GM19455 (cell line): ENCODE data around the gene OSBPL9.
"Not testable (repeated sequence)": the region's sequence is repeated elsewhere in the genome, so short reads cannot be mapped to it uniquely, and the experiment has no call there.

ENCODE experiments used
- ATAC-seq: cut with Tn5 transposase; IDR thresholded peaks from one replicate; pipeline ENCODE4 v1.9.1; 2021; ENCODE audit not compliant: unreplicated experiment

OSBPL9 gene

GRCh38 chr1:51705035-51705434 lies 88.1 kb downstream of the OSBPL9 start:
- ATAC-seq, result no peak

GRCh38 chr1:51708911-51709760 lies 92.2 kb downstream of the OSBPL9 start:
- no peak for ATAC-seq

- ATAC-seq, result no peak
Observed at GRCh38 chr1:51709951-51710350, 93.1 kb downstream of the OSBPL9 start.

- ATAC-seq, result no peak
Observed at GRCh38 chr1:51712590-51712989, 95.7 kb downstream of the OSBPL9 start.

- no peak for ATAC-seq
Observed at GRCh38 chr1:51714374-51715019, 97.6 kb downstream of the OSBPL9 start.

GRCh38 chr1:51715369-51715768 lies 98.5 kb downstream of the OSBPL9 start:
- ATAC-seq, result no peak

- ATAC-seq, result no peak
Observed at GRCh38 chr1:51716746-51717145, 99.9 kb downstream of the OSBPL9 start.

GRCh38 chr1:51717842-51718241 lies 101.0 kb downstream of the OSBPL9 start:
- ATAC-seq, result no peak

- no peak for ATAC-seq
Observed at GRCh38 chr1:51719146-51719545, 102.3 kb downstream of the OSBPL9 start.

- ATAC-seq, result no peak
Observed at GRCh38 chr1:51724797-51725196, 107.9 kb downstream of the OSBPL9 start.

- no peak for ATAC-seq
Observed at GRCh38 chr1:51726051-51726450, 109.2 kb downstream of the OSBPL9 start.

- ATAC-seq, result no peak
Observed at GRCh38 chr1:51726544-51727225, 109.8 kb downstream of the OSBPL9 start.

GRCh38 chr1:51727366-51727765 lies 110.5 kb downstream of the OSBPL9 start:
- ATAC-seq, result no peak

GRCh38 chr1:51728611-51729155 lies 111.8 kb downstream of the OSBPL9 start:
- ATAC-seq, result no peak

GRCh38 chr1:51729156-51729823 lies 112.4 kb downstream of the OSBPL9 start:
- ATAC-seq, result peak; percentile 88

- ATAC-seq, result peak; percentile 28
Observed at GRCh38 chr1:51729824-51730301, 113.0 kb downstream of the OSBPL9 start.

- ATAC-seq, result no peak
Observed at GRCh38 chr1:51731998-51732397, 115.1 kb downstream of the OSBPL9 start.

- no peak for ATAC-seq
Observed at GRCh38 chr1:51732701-51733425, 116.0 kb downstream of the OSBPL9 start.

- not testable (repeated sequence) for ATAC-seq
Observed at GRCh38 chr1:51733426-51733774, 116.5 kb downstream of the OSBPL9 start.

- ATAC-seq, result no peak
Observed at GRCh38 chr1:51733793-51734522, 117.1 kb downstream of the OSBPL9 start.
